ENCODE data around the gene MCRIP1.

- TF ChIP-seq CTCF (IDR thresholded peaks at IDR 0.05; ENCODE audit: poor library complexity) (no peak), EZH2phosphoT487 (IDR thresholded peaks at IDR 0.05; ENCODE audit: low read depth, severe bottlenecking, unreplicated experiment) (no peak), EZH2 (IDR thresholded peaks at IDR 0.05; ENCODE audit: borderline replicate concordance) (no peak)
Observed at GRCh38 chr17:81822996-81823819, 9.9 kb downstream of the MCRIP1 start.
